ENCODE results near the gene ADCK1.
"Not testable (repeated sequence)": the region's sequence is repeated elsewhere in the genome, so short reads cannot be mapped to it uniquely, and the experiment has no call there.

The ADCK1 gene

DNA sequence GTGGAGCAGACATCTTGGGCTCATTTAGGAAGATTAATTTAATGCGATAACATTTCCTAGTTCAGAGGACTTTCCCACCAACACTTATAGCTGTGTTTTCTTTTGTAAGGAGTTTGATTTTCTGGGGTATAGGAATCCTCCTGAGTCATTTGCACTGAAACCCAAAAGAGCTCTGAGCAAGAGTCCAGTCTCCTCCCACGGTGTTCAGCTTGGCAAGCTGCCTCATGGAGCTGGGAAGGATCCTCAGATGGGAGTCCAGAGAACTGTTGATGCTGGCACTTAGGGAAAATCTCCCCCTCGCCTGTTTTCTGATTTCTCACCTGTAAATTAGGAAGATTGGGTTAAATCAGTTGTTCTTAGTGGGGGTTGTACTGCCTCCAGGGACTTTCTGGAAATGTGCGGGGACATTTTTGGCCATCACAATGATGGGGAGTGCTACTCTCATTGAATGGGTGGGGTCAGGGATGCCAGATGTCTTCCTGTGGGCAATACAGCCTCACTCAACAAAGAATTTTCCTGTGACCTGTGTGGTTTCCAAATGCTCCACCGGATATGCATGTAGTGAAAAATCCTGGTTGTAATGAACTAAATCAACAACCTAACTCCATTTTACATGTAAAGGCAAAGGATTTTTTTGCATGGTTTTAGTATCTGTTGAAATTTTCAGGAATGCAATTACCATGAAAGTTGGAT, 150.6 kb downstream of the ADCK1 start:
- DNase-seq (ENCODE audit: low read depth): no peak

DNA sequence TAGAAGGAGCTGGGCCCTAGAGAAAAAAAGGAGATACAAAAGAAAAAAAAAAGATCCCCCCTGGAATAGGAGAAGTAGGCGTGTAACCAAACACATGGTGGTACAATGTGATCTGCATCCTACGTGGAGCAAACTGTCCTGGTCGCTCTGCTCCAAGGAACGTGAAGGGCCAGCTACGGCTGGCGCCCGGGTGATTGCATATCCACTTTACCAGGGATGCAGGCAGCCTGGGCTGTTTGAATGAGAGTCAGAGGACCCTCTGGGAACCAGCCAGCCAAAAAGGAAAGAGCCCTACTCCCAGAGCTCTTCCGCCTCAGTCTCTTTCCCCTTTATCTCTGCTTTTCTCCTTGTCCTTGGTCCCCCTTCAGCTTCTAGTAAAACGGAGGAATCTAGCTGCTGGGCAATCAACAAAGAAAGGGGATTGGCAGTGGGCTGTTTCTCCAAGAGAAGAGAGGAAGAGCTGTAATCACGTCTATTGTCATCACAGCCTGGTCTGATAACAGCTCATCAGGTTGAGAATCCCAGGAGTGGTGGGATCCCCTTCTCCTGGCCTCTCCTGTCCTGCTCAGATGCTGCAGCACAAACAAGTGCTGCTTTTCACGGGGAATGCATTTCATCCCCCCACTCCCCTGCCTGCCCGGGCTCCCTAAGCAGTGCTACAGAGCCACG, 156.0 kb downstream of the ADCK1 start:
- no peak for DNase-seq (ENCODE audit: low read depth)

DNA sequence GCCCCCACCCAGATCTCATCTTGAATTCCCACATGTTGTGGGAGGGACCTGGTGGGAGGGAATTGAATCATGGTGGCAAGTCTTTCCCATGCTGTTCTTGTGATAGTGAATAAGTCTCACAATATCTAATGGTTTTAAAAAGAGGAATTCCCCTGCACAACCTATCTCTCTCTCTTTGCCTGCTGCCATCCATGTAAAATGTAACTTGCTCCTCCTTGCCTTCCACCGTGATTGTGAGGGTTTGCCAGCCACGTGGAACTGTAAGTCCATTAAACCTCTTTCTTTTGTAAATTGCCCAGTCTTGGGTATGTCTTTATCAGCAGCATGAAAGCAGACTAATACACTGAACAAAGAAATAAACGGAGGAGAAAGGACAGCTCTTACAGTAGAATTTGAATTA, 159.8 kb downstream of the ADCK1 start:
- DNase-seq (ENCODE audit: low read depth): not testable (repeated sequence)

GRCh38 chr14:77961847-77962580, 162.1 kb downstream of the ADCK1 start:
- DNase-seq (ENCODE audit: low read depth): no peak

GRCh38 chr14:77962731-77963520, 163.0 kb downstream of the ADCK1 start:
- no peak for DNase-seq (ENCODE audit: low read depth)

DNA sequence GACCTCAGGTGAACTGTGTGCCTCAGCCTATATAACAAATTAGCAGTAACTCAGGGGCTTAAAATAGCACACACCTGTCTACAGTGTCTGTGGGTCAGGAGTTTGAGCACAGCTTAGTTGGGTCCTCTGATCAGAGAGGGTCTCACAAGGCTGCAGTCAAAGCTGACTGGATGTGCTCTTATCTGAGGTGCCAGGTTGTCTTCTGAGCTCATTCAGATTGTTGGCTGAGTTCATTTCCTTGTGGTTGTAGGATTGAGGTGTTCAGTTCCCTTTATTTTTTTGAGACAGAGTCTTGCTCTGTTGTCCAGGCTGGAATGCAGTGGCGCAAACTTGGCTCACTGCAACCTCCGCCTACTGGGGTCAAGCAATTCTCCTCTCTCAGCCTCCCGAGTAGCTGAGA, 164.7 kb downstream of the ADCK1 start:
- DNase-seq (ENCODE audit: low read depth): no peak

DNA sequence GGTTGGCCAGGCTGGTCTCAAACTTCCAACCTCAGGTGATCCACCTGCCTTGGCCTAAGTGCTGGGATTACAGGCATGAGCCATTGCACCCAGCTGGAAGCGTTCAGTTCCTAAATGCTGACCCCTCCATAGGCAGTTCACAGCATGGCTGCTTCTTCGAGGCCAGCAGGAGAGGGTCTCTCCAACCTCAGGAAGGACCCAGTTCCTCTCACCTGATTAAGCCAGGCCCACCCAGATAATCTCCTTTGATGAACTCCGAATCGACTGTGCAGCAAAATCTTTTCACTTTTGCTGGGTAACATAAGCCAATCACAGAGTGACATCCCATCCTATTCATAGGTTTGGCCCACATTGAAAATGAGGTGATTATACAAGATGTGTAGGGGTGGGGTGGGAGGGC, 165.1 kb downstream of the ADCK1 start:
- no peak for DNase-seq (ENCODE audit: low read depth)

GRCh38 chr14:77965919-77966435, 166.1 kb downstream of the ADCK1 start:
- DNase-seq (ENCODE audit: low read depth): peak; percentile 33

GRCh38 chr14:77967110-77967509, 167.2 kb downstream of the ADCK1 start:
- DNase-seq (ENCODE audit: low read depth): no peak

DNA sequence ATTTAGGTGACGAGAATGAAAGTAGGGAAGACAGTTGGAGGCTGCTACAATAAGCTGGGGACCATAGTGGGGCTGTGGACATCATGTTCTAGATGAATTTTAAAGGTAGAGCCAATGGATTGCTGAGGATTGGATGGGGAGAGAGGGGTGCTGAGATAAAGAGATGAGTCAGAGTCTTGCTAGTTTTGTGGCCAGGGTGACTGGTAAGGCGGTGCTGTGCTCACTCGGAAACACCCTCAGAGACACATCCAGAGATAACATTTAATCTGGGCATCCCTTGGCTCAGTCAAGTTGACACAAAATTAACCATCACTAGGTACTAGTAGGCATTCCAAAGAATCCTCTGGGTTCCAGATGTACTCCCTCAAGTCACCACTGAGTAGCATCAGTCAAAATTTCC, 170.7 kb downstream of the ADCK1 start:
- no peak for DNase-seq (ENCODE audit: low read depth)

GRCh38 chr14:77973246-77973645, 173.3 kb downstream of the ADCK1 start:
- no peak for DNase-seq (ENCODE audit: low read depth)

DNA sequence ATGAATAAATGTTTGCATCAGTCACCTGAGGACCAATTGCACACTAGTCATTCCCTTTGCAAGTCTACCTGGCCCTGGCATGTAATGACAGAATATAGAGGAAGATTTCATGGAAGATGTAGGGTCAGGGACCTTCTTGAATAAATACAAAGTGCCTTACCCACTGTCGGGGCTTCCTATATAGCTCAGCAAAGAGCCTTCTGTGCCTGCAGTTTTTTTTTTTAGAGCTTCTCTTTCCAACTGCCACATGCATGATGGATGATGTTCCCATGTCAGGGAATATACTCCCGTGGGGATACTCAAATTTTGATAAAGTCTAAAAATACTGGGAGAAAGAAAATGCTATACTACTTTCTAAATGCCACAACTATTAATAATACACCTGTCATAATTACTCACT, 176.7 kb downstream of the ADCK1 start:
- DNase-seq (ENCODE audit: low read depth): no peak

- DNase-seq (ENCODE audit: low read depth): no peak
Observed at GRCh38 chr14:77979171-77979570, 179.3 kb downstream of the ADCK1 start.

- DNase-seq (ENCODE audit: low read depth): no peak
Observed at GRCh38 chr14:77979666-77980351, 179.9 kb downstream of the ADCK1 start.

GRCh38 chr14:77980475-77981321, 180.8 kb downstream of the ADCK1 start:
- no peak for DNase-seq (ENCODE audit: low read depth)
